HG03460 (cell line): Measurements from ENCODE around the gene MACROD2.

Source experiments
- ATAC-seq: cut with Tn5 transposase; IDR thresholded peaks from one replicate; pipeline ENCODE4 v1.9.1; 2021; ENCODE audit not compliant: unreplicated experiment

Gene MACROD2

GRCh38 chr20:14401479-14402138 lies 406.3 kb downstream of the MACROD2 start:
- no peak for ATAC-seq

- no peak for ATAC-seq
Observed at GRCh38 chr20:14404515-14404914, 409.2 kb downstream of the MACROD2 start.

GRCh38 chr20:14406495-14406894 lies 411.2 kb downstream of the MACROD2 start:
- peak; percentile 66 for ATAC-seq

- no peak for ATAC-seq
Observed at GRCh38 chr20:14407336-14407735, 412.0 kb downstream of the MACROD2 start.

- no peak for ATAC-seq
Observed at GRCh38 chr20:14410869-14411555, 415.7 kb downstream of the MACROD2 start.

- ATAC-seq, result no peak
Observed at GRCh38 chr20:14412065-14412681, 416.9 kb downstream of the MACROD2 start.

GRCh38 chr20:14413835-14414234 lies 418.5 kb downstream of the MACROD2 start:
- ATAC-seq, result no peak

GRCh38 chr20:14414560-14414959 lies 419.2 kb downstream of the MACROD2 start:
- no peak for ATAC-seq

GRCh38 chr20:14415467-14415866 lies 420.2 kb downstream of the MACROD2 start:
- ATAC-seq, result no peak

- no peak for ATAC-seq
Observed at GRCh38 chr20:14418376-14418775, 423.1 kb downstream of the MACROD2 start.

GRCh38 chr20:14422892-14423291 lies 427.6 kb downstream of the MACROD2 start:
- ATAC-seq, result no peak

GRCh38 chr20:14431568-14431967 lies 436.3 kb downstream of the MACROD2 start:
- ATAC-seq, result no peak

GRCh38 chr20:14432085-14432484 lies 436.8 kb downstream of the MACROD2 start:
- no peak for ATAC-seq

- ATAC-seq, result no peak
Observed at GRCh38 chr20:14432597-14432996, 437.3 kb downstream of the MACROD2 start.

- no peak for ATAC-seq
Observed at GRCh38 chr20:14434384-14435136, 439.2 kb downstream of the MACROD2 start.

GRCh38 chr20:14441201-14441600 lies 445.9 kb downstream of the MACROD2 start:
- no peak for ATAC-seq

GRCh38 chr20:14444106-14444505 lies 448.8 kb downstream of the MACROD2 start:
- ATAC-seq, result no peak

GRCh38 chr20:14445310-14445709 lies 450.0 kb downstream of the MACROD2 start:
- no peak for ATAC-seq

- no peak for ATAC-seq
Observed at GRCh38 chr20:14445902-14446301, 450.6 kb downstream of the MACROD2 start.

- no peak for ATAC-seq
Observed at GRCh38 chr20:14446446-14446845, 451.1 kb downstream of the MACROD2 start.

GRCh38 chr20:14449323-14449722 lies 454.0 kb downstream of the MACROD2 start:
- ATAC-seq, result no peak

GRCh38 chr20:14450256-14450655 lies 454.9 kb downstream of the MACROD2 start:
- ATAC-seq, result no peak
